HG03342 (cell line): ENCODE data around the gene COX5A.

Source experiments
- ATAC-seq: cut with Tn5 transposase; IDR thresholded peaks from one replicate; pipeline ENCODE4 v1.9.1; 2021; ENCODE audit warnings: mild to moderate bottlenecking, moderate library complexity; ENCODE audit not compliant: unreplicated experiment

COX5A gene

DNA sequence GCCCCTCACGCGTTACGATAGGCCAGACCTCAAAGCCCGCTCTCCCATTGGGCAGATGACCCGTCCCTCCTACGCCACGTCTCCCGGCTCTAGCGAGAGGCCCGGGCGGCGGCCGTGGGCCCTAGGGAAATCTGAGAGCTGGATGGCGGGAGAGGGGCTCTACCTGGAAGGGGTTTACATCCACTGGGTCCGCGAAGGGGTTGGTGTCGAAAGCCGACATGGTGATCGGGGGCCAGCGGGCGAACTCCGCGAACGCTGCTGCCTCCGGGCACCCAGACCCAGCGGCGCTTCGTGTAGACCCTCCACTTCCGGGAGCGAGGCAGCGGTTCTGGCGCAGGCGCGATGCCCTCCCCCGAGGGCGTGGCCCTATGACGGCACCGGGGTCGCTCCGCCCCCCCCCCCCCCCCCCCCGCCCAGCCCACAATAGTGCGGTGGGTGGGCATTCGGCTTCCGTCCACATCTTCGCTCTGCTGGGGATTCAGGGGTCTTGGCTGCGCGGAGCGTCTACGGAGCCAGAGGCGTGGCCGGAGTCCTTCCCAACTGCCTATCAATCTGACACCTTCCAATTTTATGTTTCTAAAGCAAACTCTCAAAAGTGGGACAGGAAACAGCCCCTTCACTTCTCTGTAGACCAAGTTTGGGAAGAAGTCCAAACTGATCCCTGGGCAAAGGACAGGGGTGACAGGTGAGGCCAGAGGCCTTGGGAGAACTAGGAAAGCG lies 64.7 kb downstream of the COX5A start, which contains the start of gene SCAMP2:
SCAMP2 (minus strand) TSS at position 330 of the 720 bp plus-strand sequence; CDS start at position 220, 110 bp downstream.
- ATAC-seq = peak; percentile 80

DNA sequence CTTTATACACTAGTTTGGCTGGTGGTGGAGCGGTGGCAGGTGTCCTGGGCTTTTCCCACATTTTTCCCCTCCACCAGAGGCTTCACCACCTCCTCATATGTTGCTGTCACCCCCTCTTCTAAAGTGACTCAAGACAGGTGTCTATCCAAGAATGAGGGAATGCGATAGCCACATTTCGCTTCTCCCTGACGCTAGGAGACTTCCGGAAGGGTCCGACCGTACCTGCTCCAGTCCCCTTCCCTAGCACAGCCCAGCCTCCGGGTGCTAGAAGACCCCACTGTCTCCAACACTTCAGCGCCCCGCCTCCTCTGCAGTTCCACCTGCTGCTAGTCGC lies 65.2 kb downstream of the COX5A start:
- peak; percentile 1 for ATAC-seq

DNA sequence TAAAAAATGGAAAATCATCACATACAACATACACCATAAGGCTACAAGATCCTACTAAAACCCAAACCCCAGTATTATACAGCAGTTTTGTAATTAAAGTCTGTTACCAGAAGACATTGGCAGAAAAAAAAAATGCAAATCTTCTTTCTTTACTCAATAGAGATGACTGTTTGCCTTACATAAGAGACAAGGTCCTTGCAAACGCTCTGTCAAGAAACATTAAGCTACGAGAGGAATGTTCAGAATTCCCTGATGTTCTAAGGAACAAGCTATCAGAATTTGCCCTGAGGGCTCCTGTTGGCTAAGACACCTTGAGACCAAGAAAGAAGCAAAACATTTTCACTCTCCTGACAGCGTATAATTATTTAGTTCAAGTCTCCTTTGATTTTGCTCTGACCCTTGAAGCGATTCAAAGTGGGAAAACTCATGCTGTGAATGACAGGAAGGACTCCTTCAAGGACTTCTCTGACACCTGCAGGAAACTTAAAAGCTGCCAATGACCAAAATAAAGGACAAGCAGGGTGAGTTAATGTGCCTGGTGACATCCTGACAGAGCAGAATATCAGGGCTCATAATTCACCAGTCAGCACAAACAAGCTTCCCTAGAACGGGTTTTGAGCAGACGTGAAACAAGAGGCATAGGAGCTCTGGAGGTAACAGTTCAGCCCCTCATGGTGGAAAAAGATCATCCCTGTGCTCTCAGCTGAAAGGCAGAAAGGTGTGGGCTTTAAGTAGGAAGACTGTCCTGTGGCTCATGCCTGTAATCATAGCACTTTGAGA lies 67.2 kb downstream of the COX5A start:
- ATAC-seq = no peak
